Measurements from ENCODE around the gene IGFBP6.

Gene IGFBP6, protein sequence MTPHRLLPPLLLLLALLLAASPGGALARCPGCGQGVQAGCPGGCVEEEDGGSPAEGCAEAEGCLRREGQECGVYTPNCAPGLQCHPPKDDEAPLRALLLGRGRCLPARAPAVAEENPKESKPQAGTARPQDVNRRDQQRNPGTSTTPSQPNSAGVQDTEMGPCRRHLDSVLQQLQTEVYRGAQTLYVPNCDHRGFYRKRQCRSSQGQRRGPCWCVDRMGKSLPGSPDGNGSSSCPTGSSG

DNA sequence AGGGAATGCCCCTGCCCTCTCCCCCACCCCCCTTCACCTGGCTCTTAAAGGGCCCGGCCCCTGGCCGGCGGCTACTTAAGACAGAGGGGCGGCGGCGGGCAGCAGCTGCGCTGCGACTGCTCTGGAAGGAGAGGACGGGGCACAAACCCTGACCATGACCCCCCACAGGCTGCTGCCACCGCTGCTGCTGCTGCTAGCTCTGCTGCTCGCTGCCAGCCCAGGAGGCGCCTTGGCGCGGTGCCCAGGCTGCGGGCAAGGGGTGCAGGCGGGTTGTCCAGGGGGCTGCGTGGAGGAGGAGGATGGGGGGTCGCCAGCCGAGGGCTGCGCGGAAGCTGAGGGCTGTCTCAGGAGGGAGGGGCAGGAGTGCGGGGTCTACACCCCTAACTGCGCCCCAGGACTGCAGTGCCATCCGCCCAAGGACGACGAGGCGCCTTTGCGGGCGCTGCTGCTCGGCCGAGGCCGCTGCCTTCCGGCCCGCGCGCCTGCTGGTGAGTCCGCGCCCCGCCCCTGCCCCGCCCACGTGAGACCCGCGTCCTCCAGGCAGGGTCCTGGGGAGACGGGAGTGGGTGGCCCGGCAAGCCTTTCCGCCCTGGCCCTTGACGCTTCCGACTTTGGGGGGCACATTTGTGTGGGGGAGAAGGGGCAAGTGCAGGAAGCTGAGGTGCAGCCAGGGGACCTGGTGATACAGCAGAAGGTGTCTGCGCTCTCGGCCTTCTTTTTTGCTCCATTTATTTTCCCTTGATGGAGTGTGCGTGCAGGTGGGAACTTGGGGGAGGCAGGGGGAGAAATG, at the start of gene IGFBP6:
Gene IGFBP6, plus strand, starts transcription at position 104 of the 790 bp plus-strand sequence. Its CDS starts 51 bp downstream, at position 155.
- no peak for DNase-seq

DNA sequence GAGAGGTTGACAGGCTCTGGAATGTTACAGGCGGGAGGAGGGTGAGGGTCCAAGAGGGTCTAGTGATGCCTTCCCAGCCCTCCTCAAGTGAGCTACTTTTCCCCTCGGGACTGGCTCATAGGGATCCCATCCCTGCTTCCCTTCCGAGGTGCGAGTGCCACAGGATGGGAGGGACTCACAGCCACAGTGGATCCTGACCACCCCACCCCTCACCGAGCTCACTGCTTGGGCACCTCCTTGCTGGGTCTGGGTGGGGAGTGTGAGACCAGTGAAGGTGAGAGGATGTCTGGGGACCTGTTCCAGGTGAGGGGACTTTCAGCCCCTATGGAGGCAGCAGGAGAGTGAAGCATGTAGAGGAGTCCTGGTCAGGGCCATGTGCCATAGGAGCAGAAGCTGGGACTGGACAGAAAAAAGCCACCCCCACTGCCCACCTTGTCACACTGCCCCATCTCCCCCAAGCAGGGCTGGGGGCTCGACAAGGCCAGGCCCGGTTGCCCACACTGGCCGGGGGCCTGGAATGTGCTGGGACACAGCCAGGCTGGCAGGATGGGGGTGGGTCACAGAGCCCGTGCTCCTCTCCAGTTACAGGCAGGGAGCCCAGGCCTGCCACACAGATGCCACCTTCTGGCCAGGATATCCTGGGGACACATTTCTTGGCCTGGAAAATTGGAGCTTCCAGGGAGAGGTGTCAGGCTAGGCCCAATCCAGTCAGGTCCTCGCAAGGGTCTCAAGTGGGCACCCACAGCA, 49.3 kb upstream of the IGFBP6 start:
- DNase-seq = no peak

DNA sequence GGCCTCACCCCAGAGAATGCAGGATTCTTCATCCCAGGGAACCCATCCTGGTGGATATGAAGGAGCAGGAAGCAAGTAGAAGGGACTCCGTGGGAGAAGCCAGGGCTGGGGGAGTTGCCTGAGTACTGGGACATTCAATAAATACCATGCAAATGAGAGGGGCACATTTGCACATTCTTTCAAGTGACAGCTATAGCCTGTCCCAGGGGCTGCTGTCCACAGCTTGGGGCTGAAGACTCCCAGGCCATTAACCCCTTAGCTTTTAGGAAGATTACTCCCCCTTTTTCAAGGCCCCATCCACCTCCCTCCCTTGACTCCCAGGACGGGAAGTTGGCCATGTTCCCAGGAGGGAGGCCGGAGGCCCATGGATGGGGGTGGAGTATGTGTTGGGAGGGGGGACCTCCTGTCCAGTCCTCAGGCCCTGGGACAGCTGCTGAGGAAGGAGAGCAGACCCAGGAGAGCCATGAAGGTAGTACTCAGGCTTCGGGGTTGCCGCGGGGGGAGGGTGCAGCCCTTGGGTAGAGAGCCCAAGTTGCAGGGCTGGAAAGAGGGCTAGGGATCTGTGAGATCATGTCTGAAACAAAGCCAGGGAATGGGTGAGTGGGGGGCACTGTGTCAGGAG, 48.6 kb upstream of the IGFBP6 start:
- no peak for DNase-seq

DNA sequence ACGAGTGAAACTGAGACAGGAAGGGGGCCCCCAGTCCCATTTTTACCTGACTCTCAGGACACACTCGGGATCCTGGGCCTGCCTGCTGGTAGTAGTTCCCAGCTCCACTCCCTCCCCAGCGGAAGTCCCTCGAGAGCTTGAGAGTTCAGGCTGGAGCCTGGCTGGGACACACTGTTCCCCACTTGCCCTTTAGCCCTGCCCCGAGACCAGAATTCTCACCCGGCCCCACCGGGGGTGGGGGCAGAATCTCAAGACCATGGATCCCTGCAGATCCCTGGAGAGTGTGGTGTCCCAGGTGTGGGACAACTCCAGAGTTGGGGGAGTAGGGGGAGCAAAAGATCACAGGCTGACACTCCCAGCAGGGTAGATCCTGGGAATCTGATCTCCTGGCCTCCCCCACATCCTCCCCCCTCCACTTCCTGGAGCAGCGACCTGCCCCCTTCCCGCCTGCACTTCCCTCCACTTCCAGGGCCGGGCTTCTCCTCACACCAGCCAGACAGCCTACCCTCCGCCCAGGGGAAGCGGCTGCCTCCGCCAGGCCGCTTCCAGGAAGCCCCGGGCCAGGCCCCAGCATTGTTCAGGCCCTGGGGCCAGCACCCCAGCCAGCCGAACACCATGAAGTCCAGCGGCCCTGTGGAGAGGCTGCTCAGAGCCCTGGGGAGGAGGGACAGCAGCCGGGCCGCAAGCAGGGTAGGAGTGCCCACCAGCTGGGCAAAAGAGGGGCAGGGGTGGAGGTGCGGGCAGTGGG, 47.7 kb upstream of the IGFBP6 start, which contains the start of gene TNS2:
Gene TNS2, plus strand, starts transcription at position 495 of the 748 bp plus-strand sequence. Its CDS starts 121 bp downstream, at position 616.
- DNase-seq = no peak

DNA sequence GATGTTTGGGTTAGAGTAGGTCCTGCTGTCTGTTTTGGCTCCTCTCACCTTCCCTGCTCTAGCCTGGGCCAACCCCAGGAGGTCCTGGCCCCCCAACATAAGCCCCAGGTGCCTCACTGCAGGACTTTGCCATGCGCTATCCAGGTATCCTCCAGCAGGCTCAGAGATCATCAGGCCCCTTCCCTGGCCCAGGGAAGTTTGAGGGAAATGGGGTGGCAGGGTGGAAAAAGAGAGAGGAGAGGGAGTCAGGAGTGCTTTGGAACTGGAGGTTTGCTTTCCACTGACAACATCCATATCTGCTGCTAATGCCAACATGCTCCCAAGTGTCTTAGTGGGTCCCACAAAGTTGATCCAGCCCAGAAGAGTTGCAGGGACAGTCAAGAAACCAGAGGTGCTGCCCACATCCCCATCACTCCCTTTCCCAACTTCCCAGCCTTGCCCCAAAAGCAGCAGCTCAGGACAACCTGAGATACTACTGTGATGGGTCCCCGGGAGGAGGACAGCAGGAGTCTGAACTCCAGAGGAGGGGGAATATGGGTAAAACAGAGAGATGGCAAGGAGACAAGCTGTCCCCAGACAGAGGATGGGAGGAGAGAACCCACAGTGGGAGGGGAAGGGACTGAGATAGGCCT, 46.9 kb upstream of the IGFBP6 start:
- DNase-seq = no peak

DNA sequence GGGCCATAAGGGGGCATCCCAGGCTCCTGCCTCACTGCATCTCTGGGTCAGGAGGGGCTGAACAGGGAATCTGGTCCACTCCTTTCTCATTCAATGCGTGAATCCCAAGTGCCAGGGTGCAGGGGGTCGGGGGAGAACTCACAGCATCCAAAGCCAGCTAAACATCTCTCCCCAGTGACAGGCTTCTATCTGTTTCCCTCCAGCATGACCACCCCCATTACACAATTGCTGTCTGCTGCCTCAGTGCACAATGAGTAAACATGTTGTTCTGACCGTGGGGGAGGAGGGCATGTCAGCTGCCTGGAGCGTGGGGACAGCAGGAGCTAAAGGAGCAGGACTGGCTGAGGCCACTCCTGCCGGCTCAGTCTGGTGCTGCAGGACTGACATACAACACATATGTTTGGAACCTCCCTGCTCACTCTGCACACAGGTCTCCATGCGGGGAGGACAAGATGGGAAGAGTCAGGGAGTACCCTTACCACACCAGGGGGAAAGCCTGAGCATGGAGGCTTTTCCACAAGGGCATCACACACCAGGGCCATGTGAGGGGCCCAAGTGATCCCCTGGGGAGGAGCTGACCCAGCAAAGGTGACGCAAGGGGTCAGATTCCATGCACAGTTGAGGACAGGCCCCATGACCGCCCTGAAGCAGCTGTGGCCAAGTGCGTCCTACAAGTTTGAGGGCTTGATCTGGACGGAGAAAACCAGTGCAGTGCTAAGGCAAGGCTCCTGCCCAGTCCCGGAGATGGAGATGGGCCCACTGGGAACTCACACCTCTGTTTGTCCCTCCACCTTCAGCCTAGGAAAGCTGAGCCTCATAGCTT, 46.2 kb upstream of the IGFBP6 start:
- peak; percentile 81 for DNase-seq

DNA sequence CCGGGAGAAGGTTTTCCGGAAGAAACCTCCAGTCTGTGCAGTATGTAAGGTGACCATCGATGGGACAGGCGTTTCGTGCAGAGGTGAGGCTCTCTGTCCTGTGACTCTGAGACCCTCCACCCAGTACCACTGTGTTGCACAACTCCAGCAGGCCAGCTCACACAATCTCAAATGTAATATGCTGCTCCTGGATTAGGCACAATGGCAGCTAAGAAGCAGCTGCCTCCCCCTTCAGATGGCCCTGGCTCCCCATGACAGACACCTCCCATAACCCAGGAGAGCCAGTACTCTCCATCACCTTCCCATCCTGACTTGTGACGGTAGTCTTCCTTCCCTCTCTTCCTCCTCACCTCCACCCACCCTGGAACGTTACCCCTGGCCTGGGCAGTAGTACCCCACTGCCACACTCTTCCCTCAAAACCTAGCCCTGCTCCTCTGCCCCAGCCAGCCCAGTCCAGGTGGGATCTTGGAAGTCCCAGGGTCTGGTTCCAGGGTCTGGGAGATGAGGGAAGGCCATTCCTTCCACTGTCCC, 45.5 kb upstream of the IGFBP6 start:
- no peak for DNase-seq

DNA sequence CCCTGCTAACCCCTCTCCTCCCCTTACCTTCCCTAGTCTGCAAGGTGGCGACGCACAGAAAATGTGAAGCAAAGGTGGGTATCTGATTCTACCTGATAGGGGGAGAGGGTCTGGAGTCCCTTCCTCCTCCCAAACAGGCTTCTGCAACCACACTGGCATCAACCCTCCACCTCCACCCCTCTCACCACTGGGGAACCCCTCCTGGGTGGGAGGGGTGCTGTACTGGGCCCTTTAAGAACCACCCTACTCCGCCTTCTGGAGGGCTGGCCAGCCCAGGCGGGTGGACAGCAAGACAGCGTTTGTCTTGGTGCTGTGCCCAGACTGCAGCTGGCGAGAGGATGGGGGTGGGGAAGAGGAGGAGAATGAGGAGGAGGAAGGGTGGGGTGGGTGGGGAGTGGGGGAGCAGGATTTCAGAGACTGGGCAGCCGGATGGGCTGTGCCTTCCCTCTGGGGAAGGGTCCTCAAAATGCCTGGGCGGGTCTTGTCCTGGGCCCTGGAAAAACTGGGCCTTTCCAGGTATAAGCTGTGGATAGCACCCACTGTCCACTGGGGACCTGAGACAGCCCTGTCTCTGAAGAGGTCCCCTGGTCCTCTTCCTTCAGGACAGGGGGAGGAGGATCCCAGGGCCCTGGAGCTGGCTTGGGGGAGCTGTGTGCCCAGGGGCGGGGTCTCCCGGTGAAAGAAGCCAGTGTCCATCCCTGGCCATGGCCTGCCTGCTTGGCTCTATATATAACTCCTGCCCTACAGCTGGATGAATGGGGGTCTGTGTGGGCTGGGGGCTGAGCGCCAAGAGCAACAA, 44.8 kb upstream of the IGFBP6 start:
- DNase-seq = no peak

DNA sequence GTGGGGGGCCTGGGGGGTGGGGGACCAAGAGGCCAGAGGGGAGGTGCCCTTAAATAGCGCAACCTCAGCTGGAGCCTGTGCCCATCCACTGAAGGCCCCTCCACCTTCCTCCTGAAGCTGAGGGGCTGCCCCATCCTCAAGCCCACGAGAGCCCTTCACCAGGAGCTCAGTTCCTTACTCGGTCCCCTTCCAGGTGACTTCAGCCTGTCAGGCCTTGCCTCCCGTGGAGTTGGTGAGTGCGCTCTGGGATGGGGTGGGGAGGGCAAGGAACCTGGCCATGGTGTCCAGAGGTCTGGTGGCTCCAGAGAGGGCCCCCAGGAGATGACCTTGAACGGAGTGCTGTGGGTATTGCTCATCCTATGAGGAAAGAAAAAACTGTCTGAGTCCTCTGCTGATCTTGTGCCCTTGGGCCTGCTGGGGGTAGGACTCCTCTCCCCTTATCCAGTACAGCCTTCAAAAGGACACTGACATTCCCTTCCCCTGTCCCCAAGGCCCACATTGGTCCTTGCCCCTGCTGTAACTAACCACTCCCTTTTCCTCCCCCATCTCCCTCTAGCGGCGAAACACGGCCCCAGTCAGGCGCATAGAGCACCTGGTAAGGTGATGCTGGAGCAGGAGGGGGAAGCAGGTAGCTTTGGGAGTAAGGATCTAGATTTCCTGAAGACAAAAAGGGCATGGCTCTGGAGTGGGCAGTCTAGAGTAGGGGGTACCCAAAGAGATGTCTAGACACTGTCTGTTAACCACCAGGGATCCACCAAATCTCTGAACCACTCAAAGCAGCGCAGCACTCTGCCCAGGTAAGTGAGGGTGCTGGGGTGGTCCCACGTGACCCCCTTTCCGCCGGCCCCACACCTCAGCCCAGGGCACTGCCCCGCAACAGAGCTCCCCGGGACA, 44.0 kb upstream of the IGFBP6 start:
- DNase-seq = peak; percentile 32

DNA sequence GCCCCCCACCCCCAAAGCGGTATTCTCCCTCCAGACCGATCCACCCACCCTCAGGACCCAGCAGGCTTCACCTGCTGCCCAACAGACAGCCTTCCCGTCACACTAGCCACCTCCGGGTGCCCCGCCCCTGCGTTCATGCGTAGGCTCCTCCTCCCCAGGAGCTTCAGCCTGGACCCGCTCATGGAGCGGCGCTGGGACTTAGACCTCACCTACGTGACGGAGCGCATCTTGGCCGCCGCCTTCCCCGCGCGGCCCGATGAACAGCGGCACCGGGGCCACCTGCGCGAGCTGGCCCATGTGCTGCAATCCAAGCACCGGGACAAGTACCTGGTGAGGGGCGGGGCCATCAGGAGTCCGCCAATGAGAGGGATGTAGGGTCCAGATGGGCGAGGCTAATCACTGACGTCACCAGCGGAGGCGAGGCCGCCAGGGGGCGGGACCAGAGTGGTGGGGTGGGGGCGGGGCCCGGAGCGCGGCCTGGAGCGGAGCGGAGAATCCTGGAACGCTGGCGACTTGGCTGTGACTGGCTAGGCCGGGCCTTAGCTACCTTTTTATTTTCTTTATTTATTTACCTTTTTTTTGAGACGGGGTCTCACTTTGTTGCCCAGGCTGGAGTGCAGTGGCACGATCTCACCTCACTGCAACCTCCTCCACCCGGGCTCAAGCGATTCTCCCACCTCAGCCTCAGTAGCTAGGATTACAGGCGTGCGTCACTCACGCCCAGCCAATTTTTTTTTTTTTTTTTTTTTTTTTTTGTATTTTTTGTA, 43.2 kb upstream of the IGFBP6 start:
- DNase-seq = peak; percentile 90

DNA sequence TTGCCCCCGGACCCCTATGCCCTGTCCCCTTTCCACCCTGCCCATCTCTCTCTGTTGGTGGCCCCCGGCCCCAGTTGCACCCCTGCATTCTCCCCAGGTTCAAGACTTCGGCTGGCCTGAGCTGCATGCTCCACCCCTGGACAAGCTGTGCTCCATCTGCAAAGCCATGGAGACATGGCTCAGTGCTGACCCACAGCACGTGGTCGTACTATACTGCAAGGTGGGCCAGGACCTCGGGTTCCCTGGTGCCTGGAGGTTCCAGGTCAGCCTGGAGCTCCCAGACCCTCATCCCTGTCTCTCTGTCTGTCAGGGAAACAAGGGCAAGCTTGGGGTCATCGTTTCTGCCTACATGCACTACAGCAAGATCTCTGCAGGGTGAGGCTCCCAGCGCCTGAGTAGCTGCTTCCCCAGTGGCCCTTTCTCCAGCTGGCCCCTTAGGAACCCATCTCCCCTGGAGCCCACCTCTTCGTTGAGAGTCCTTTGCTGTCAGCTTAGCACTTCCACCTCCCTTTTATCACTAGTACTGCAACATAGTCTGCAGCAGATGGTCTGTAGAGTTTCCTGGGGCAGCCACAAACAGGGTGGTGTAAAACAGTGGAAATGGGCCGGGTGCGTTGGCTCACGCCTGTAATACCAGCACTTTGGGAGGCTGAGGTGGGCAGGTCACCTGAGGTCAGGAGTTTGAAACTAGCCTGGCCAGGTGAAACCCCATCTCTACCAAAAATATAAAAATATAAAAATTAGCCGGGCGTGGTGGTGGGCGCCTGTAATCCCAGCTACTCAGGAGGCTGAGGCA, 41.8 kb upstream of the IGFBP6 start:
- no peak for DNase-seq

DNA sequence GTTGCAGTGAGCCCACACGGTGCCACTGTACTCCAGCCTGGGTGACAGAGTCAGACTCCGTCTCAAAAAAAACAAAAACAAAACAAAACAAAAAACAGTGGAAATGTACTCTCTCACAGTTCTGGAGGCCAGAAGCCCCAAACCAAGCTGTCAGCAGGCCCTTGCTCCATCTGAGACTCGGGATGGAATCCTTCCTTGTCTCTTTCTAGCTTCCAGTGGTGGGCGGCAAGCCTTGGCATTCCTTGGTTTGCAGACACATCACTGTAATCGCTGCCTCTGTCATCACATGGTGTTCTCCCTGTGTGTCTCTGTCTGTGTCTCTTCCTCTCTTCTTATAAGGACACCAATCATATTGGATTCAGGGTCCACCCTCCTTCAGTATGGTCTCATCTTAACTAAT, 41.2 kb upstream of the IGFBP6 start:
- DNase-seq = no peak

DNA sequence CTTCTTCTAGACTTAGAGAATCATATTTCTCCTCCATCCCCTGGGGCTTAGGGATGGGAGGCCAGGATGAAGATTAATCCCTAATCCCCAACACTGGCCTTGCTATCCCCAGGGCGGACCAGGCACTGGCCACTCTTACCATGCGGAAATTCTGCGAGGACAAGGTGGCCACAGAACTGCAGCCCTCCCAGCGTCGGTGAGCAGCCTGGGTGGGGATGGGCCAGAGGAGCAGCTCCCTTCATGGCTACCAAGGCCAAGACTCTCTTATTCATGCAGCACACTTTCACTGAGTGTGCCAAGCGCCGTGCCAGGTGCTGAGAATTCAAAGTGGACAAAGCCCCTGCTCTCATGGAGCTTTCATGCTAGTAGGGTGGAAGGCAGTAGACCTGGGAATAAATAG, 40.6 kb upstream of the IGFBP6 start:
- no peak for DNase-seq

DNA sequence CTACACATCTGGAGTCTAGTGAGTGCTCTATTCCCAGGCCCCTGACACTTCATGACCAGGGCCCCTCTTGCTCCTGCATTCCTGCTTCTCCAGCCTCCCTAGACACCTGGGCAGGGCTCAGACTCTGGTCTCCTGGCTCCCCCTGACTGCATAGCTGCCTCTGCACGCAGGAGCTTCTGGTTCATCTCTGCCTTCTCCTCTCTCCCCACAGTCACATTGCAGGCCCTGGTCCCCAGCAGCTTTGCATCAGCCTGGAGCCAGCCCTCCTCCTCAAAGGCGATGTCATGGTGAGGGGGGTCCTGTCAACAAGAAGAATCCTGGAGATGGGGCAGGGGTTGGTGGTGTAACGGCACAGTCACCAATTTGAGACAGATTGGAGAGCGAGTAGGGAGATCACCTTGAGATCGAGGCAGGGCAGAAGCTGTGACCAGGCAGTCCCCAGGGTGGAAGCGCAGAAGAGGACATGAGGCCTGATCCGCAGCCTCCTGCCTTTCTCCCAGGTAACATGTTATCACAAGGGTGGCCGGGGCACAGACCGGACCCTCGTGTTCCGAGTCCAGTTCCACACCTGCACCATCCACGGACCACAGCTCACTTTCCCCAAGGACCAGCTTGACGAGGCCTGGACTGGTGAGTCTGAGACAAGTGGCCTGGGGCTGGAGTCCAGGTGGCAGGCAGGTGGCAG, 39.5 kb upstream of the IGFBP6 start:
- DNase-seq = no peak

DNA sequence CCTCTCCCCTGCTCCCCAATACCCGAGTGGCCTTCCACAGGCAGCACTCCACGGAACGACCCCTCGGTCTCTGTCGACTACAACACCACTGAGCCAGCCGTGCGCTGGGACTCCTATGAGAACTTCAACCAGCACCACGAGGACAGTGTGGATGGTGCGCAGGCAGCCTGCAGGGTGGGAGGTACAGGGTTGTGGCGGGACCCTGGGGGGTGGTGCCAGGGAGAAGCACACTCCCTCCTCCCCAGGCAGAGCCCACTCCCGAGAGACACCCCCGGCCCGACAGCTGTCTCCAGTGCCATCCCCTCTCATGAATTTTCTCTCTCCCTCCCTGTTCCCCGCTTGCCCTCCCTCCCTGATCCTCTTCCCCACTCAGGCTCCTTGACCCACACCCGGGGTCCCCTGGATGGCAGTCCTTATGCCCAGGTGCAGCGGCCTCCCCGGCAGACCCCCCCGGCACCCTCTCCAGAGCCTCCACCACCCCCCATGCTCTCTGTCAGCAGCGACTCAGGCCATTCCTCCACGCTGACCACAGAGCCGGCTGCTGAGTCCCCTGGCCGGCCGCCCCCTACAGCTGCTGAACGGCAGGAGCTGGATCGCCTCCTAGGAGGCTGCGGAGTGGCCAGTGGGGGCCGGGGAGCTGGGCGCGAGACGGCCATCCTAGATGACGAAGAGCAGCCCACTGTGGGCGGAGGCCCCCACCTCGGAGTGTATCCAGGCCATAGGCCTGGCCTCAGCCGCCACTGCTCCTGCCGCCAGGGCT, 38.6 kb upstream of the IGFBP6 start:
- DNase-seq = no peak
